SK-N-SH treated with all-trans-retinoic acid at 6 μM for 48 hours (cell line): ENCODE data around the gene ZGPAT.

ENCODE experiments used
- ATAC-seq: fragments of 200-7000 bp; cut with Tn5 transposase; 3 replicates; pipeline ENCODE4 v1.9.1; 2020; ENCODE audit warnings: mild to moderate bottlenecking, moderate library complexity
- ARNTL ChIP-seq: fragments of 450-650 bp; formaldehyde crosslinking; IDR thresholded peaks from 2 replicates; pipeline ENCODE4 v1.5.0; 2020; ENCODE audit warnings: low read depth, mild to moderate bottlenecking, moderate library complexity, borderline replicate concordance
- BACH2 ChIP-seq: fragments of 250-450 bp; sonication (Bioruptor Pico); IDR thresholded peaks from 2 replicates; pipeline ENCODE4 v1.9.0; 2021; ENCODE audit warnings: mild to moderate bottlenecking, borderline replicate concordance
- CSDC2 ChIP-seq: fragments of 250-450 bp; sonication (Bioruptor Pico); IDR thresholded peaks from 2 replicates; pipeline ENCODE4 v1.5.0; 2020; ENCODE audit warnings: mild to moderate bottlenecking, moderate library complexity
- GLIS3 ChIP-seq: fragments of 250-450 bp; sonication (Bioruptor Pico); IDR thresholded peaks from 2 replicates; pipeline ENCODE4 v1.5.0; 2020; ENCODE audit warnings: mild to moderate bottlenecking, moderate library complexity
- ISL1 ChIP-seq: fragments of 250-450 bp; sonication (Bioruptor Pico); IDR thresholded peaks from 2 replicates; pipeline ENCODE4 v2.1.2; 2022; ENCODE audit warnings: mild to moderate bottlenecking, moderate library complexity
- OSR1 ChIP-seq: fragments of 250-450 bp; sonication (Bioruptor Pico); IDR thresholded peaks from 2 replicates; pipeline ENCODE4 v1.8.0; 2022; ENCODE audit warnings: moderate library complexity, mild to moderate bottlenecking, inconsistent platforms
- PPARA ChIP-seq: fragments of 250-450 bp; sonication (Bioruptor Pico); IDR thresholded peaks from 2 replicates; pipeline ENCODE4 v1.5.0; 2020; ENCODE audit warnings: mild to moderate bottlenecking, borderline replicate concordance
- RARB ChIP-seq: fragments of 250-450 bp; sonication (Bioruptor Pico); IDR thresholded peaks from 2 replicates; pipeline ENCODE4 v1.8.0; 2021; ENCODE audit warnings: mild to moderate bottlenecking, moderate library complexity
- SNAI2 ChIP-seq: fragments of 250-450 bp; sonication (Bioruptor Pico); IDR thresholded peaks from 2 replicates; pipeline ENCODE4 v1.5.0; 2020; ENCODE audit warnings: mild to moderate bottlenecking, moderate library complexity
- TOX ChIP-seq: fragments of 250-450 bp; sonication (Bioruptor Pico); IDR thresholded peaks from 2 replicates; pipeline ENCODE4 v1.8.0; 2021; ENCODE audit warnings: mild to moderate bottlenecking, moderate library complexity, borderline replicate concordance
- ZC3H10 ChIP-seq: fragments of 250-450 bp; sonication (Bioruptor Pico); IDR thresholded peaks from 2 replicates; pipeline ENCODE4 v1.5.1; 2021; ENCODE audit warnings: mild to moderate bottlenecking, moderate library complexity
- ZFP3 ChIP-seq: fragments of 250-450 bp; sonication (Bioruptor Pico); IDR thresholded peaks from 2 replicates; pipeline ENCODE4 v1.5.0; 2020; ENCODE audit warnings: mild to moderate bottlenecking, moderate library complexity
- ZFP30 ChIP-seq: fragments of 450-650 bp; formaldehyde crosslinking; IDR thresholded peaks from 2 replicates; pipeline ENCODE4 v1.5.0; 2022; ENCODE audit warnings: mild to moderate bottlenecking, moderate library complexity
- ZNF565 ChIP-seq: fragments of 450-650 bp; formaldehyde crosslinking; conservative IDR thresholded peaks from 2 replicates; pipeline ENCODE4 v1.5.0; 2020; ENCODE audit warnings: low read depth, mild to moderate bottlenecking, moderate library complexity
- ZNF70 ChIP-seq: fragments of 450-650 bp; formaldehyde crosslinking; IDR thresholded peaks from 2 replicates; pipeline ENCODE4 v1.5.0; 2020; ENCODE audit warnings: mild to moderate bottlenecking, moderate library complexity
- ZNF8 ChIP-seq: fragments of 450-650 bp; formaldehyde crosslinking; IDR thresholded peaks from 2 replicates; pipeline ENCODE4 v1.5.0; 2020; ENCODE audit warnings: mild to moderate bottlenecking, moderate library complexity
- TF ChIP-seq, protein P1 (sequence below): fragments of 250-450 bp; sonication (Bioruptor Pico); IDR thresholded peaks from 2 replicates; pipeline ENCODE4 v1.5.1; 2021; ENCODE audit warnings: mild to moderate bottlenecking, moderate library complexity
- TF ChIP-seq, protein P2 (sequence below): fragments of 250-450 bp; sonication (Bioruptor Pico); IDR thresholded peaks from 2 replicates; pipeline ENCODE4 v1.5.1; 2020; ENCODE audit warnings: low read depth, mild to moderate bottlenecking, moderate library complexity
- TF ChIP-seq, protein P3 (sequence below): fragments of 250-450 bp; sonication (Bioruptor Pico); IDR thresholded peaks from 2 replicates; pipeline ENCODE4 v1.8.0; 2021; ENCODE audit warnings: low read depth, mild to moderate bottlenecking, moderate library complexity, borderline replicate concordance
- TF ChIP-seq, protein P4 (sequence below): fragments of 250-450 bp; sonication (Bioruptor Pico); IDR thresholded peaks from 2 replicates; pipeline ENCODE4 v1.5.0; 2020; ENCODE audit warnings: mild to moderate bottlenecking, moderate library complexity
- TF ChIP-seq, protein P5 (sequence below): fragments of 250-450 bp; sonication (Bioruptor Pico); IDR thresholded peaks from 2 replicates; pipeline ENCODE4 v1.8.0; 2020; ENCODE audit warnings: mild to moderate bottlenecking, moderate library complexity, borderline replicate concordance

ZGPAT gene

DNA sequence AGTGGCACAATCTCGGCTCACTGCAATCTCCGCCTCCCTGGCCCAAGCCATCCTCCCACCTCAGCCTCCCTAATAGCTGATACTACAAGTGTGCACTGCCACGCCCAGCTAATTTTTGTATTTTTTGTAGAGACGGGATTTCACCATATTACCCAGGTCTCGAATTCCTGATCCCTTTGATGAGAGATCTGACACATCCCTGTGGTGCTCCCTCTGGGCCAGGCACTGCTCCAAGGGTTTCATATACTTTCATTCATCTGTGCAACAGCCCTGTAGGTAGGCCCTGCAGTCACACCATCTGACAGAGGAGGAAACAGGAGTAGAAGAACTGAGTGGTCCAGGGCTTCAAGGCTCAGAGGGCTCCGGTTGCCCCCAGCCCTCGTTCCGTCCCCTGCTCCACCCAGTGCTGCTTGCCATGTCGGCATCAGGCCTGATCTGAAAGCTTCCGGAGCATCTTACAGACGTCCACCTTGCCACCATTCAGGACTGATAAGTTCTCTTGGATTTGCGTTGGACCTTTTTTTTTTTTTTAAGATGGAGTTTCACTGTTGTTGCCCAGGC lies 3.3 kb downstream of the ZGPAT start (continued):
- TF ChIP-seq, protein P1, sequence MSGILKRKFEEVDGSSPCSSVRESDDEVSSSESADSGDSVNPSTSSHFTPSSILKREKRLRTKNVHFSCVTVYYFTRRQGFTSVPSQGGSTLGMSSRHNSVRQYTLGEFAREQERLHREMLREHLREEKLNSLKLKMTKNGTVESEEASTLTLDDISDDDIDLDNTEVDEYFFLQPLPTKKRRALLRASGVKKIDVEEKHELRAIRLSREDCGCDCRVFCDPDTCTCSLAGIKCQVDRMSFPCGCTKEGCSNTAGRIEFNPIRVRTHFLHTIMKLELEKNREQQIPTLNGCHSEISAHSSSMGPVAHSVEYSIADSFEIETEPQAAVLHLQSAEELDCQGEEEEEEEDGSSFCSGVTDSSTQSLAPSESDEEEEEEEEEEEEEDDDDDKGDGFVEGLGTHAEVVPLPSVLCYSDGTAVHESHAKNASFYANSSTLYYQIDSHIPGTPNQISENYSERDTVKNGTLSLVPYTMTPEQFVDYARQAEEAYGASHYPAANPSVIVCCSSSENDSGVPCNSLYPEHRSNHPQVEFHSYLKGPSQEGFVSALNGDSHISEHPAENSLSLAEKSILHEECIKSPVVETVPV (CRISPR knock-in tag), result no peak
- TF ChIP-seq, protein P2, sequence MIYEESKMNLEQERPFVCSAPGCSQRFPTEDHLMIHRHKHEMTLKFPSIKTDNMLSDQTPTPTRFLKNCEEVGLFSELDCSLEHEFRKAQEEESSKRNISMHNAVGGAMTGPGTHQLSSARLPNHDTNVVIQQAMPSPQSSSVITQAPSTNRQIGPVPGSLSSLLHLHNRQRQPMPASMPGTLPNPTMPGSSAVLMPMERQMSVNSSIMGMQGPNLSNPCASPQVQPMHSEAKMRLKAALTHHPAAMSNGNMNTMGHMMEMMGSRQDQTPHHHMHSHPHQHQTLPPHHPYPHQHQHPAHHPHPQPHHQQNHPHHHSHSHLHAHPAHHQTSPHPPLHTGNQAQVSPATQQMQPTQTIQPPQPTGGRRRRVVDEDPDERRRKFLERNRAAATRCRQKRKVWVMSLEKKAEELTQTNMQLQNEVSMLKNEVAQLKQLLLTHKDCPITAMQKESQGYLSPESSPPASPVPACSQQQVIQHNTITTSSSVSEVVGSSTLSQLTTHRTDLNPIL (CRISPR knock-in tag), result no peak
- TF ChIP-seq ZNF565 (no peak), OSR1 (no peak), SNAI2 (CRISPR knock-in tag) (no peak), CSDC2 (CRISPR knock-in tag) (no peak)

DNA sequence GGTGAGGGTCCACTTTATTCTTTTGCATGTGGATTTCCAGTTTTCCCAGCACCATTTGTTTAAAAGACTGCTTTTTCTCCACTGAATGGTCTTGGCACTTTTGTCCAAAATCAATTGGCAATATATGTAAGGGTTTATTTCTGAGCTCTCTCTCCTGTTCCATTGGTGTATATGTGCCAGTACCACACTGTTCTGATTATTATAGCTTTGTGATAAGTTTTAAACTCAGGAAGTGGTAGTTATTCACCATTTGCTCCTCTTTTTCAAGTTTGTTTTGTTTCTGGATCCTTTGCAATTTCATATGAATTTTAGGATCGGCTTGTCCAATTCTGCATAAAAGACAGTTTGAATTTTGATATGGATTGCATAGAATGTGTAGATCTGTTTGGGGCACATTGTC lies 4.4 kb downstream of the ZGPAT start:
- TF ChIP-seq SNAI2 (CRISPR knock-in tag) (no peak), ZNF565 (no peak), ZC3H10 (no peak), ZNF8 (CRISPR knock-in tag) (no peak), RARB (CRISPR knock-in tag) (no peak), ZFP3 (no peak), ZFP30 (no peak), BACH2 (no peak), GLIS3 (CRISPR knock-in tag) (no peak), PPARA (CRISPR knock-in tag) (no peak)
- TF ChIP-seq, protein P3, sequence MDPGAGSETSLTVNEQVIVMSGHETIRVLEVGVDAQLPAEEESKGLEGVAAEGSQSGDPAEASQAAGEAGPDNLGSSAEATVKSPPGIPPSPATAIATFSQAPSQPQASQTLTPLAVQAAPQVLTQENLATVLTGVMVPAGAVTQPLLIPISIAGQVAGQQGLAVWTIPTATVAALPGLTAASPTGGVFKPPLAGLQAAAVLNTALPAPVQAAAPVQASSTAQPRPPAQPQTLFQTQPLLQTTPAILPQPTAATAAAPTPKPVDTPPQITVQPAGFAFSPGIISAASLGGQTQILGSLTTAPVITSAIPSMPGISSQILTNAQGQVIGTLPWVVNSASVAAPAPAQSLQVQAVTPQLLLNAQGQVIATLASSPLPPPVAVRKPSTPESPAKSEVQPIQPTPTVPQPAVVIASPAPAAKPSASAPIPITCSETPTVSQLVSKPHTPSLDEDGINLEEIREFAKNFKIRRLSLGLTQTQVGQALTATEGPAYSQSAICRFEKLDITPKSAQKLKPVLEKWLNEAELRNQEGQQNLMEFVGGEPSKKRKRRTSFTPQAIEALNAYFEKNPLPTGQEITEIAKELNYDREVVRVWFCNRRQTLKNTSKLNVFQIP (CRISPR knock-in tag), result no peak
- TF ChIP-seq, protein P2 (CRISPR knock-in tag), result no peak
- TF ChIP-seq, protein P4, sequence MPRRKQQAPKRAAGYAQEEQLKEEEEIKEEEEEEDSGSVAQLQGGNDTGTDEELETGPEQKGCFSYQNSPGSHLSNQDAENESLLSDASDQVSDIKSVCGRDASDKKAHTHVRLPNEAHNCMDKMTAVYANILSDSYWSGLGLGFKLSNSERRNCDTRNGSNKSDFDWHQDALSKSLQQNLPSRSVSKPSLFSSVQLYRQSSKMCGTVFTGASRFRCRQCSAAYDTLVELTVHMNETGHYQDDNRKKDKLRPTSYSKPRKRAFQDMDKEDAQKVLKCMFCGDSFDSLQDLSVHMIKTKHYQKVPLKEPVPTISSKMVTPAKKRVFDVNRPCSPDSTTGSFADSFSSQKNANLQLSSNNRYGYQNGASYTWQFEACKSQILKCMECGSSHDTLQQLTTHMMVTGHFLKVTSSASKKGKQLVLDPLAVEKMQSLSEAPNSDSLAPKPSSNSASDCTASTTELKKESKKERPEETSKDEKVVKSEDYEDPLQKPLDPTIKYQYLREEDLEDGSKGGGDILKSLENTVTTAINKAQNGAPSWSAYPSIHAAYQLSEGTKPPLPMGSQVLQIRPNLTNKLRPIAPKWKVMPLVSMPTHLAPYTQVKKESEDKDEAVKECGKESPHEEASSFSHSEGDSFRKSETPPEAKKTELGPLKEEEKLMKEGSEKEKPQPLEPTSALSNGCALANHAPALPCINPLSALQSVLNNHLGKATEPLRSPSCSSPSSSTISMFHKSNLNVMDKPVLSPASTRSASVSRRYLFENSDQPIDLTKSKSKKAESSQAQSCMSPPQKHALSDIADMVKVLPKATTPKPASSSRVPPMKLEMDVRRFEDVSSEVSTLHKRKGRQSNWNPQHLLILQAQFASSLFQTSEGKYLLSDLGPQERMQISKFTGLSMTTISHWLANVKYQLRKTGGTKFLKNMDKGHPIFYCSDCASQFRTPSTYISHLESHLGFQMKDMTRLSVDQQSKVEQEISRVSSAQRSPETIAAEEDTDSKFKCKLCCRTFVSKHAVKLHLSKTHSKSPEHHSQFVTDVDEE (CRISPR knock-in tag), result no peak
- no peak for ATAC-seq

DNA sequence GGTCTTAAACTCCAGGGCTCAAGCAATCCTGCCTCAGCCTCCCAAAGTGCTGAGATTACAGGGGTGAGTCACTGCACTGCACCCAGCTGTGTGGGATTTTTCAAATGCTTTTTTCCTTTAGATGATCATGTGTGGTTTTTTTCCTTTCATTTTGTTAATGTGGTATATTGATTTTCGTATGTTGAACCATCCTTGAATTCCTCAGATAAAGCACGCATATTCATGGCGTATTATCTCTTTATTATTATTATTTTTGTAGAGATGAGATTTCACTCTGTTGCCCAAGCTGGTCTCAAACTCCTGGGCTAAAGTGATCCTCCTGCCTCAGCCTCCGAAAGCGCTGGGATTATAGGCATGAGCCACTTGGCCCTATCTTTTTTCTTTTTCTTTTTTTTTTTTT lies 7.0 kb downstream of the ZGPAT start:
- no peak for ATAC-seq
- TF ChIP-seq ZNF70, result no peak
- TF ChIP-seq, protein P2 (CRISPR knock-in tag), result no peak

DNA sequence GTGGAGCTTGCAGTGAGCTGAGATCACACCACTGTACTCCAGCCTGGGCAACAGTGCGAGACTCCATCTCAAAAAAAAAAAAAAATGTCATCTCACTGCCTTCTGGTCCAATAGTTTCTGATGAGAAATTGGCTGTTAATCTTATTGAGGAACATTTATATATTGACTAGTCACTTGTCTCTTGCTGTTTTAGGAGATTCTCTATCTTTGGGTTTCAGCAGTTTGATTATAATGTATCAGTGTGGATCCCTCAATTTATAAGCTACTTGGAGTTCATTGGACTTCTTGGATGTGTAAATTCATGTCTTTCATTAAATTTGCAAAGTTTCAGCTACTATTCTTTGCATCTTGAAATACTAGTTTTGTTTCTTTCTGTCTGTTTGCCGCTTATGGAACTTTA lies 11.2 kb downstream of the ZGPAT start:
- ATAC-seq, result no peak
- TF ChIP-seq GLIS3 (CRISPR knock-in tag) (no peak), SNAI2 (CRISPR knock-in tag) (no peak), ZNF8 (CRISPR knock-in tag) (no peak), ARNTL (CRISPR knock-in tag) (no peak), TOX (CRISPR knock-in tag) (no peak), ZNF565 (no peak), RARB (CRISPR knock-in tag) (no peak), ISL1 (CRISPR knock-in tag) (no peak)
- TF ChIP-seq, protein P3 (CRISPR knock-in tag), result no peak
- TF ChIP-seq, protein P1 (CRISPR knock-in tag), result no peak
- TF ChIP-seq, protein P5, sequence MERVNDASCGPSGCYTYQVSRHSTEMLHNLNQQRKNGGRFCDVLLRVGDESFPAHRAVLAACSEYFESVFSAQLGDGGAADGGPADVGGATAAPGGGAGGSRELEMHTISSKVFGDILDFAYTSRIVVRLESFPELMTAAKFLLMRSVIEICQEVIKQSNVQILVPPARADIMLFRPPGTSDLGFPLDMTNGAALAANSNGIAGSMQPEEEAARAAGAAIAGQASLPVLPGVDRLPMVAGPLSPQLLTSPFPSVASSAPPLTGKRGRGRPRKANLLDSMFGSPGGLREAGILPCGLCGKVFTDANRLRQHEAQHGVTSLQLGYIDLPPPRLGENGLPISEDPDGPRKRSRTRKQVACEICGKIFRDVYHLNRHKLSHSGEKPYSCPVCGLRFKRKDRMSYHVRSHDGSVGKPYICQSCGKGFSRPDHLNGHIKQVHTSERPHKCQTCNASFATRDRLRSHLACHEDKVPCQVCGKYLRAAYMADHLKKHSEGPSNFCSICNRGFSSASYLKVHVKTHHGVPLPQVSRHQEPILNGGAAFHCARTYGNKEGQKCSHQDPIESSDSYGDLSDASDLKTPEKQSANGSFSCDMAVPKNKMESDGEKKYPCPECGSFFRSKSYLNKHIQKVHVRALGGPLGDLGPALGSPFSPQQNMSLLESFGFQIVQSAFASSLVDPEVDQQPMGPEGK, result no peak
- TF ChIP-seq, all 23 proteins: peak for 0
